IMR-90 (cell line): ENCODE results near the gene GRIN1. TPM values are rescaled to one million over a fixed set of nuclear protein-coding genes. Genes with fewer than 3 reads are reported as not detected.

Experiments used
- ATAC-seq: fragments of 200-7000 bp; cut with Tn5 transposase; 2 replicates; pipeline ENCODE4 v1.9.1; 2020; ENCODE audit warnings: low read depth, mild to moderate bottlenecking, moderate library complexity
- BruUV-seq: library from RNA; stranded (reverse); fragments of 400-500 nt; replicated peaks from 2 replicates; lab custom pipeline; 2021; lab: Mats Ljungman, UMichigan
- CTCF ChIA-PET: fragments of 300-600 bp; formaldehyde crosslinking; extraction: SDS; loops from one replicate; lab custom pipeline; 2021; ENCODE audit warnings: antibody characterized with exemption; lab: Yijun Ruan, JAX
- POLR2A ChIA-PET: fragments of 300-600 bp; sonication (Branson Sonifier 250); formaldehyde crosslinking; loops from one replicate; lab custom pipeline; 2022; ENCODE audit warnings: antibody characterized with exemption; ENCODE audit not compliant: unreplicated experiment; lab: Charles Lee
- DNase-seq: peaks from one replicate; pipeline ENCODE4 v3.0.0; 2013
- H2AFZ ChIP-seq: replicated peaks from 2 replicates; pipeline ENCODE3; 2013; ENCODE audit warnings: low read length, mild to moderate bottlenecking; ENCODE audit not compliant: poor library complexity
- H2AK5ac ChIP-seq: 2 replicates; pipeline ENCODE4 v1.6.1; 2013; ENCODE audit warnings: low read depth, low read length, inconsistent platforms
- H2AK9ac ChIP-seq: replicated peaks from 2 replicates; pipeline ENCODE3; 2013; ENCODE audit warnings: mild to moderate bottlenecking, low read depth, low read length, moderate library complexity; ENCODE audit not compliant: poor library complexity
- H2BK120ac ChIP-seq: 2 replicates; pipeline ENCODE4 v1.6.1; 2013; ENCODE audit warnings: low read depth, low read length, inconsistent platforms
- H2BK15ac ChIP-seq: 3 replicates; pipeline ENCODE4 v1.6.1; 2013; ENCODE audit warnings: low read depth, low read length, inconsistent platforms
- H2BK20ac ChIP-seq: 2 replicates; pipeline ENCODE4 v1.6.1; 2013; ENCODE audit warnings: low read depth, mild to moderate bottlenecking, inconsistent platforms, low read length, moderate library complexity
- H2BK5ac ChIP-seq: 2 replicates; pipeline ENCODE4 v1.6.1; 2013; ENCODE audit warnings: mild to moderate bottlenecking, low read depth, low read length, inconsistent platforms; ENCODE audit not compliant: poor library complexity, severe bottlenecking
- H3K14ac ChIP-seq: replicated peaks from 2 replicates; pipeline ENCODE4 v1.6.1; 2013; ENCODE audit warnings: low read depth, low read length, inconsistent platforms
- H3K18ac ChIP-seq: 2 replicates; pipeline ENCODE4 v1.6.1; 2013; ENCODE audit warnings: low read depth, low read length, control low read depth
- H3K23ac ChIP-seq: 2 replicates; pipeline ENCODE4 v1.6.1; 2013; ENCODE audit warnings: low read depth, low read length, inconsistent platforms
- H3K27ac ChIP-seq: 2 replicates; pipeline ENCODE4 v1.5.1; 2013; ENCODE audit warnings: mild to moderate bottlenecking, control low read depth, low read length; ENCODE audit not compliant: insufficient read depth
- H3K27me3 ChIP-seq: 2 replicates; pipeline ENCODE4 v1.6.1; 2013; ENCODE audit warnings: low read length; ENCODE audit not compliant: control insufficient read depth, insufficient read depth
- H3K36me3 ChIP-seq: 2 replicates; pipeline ENCODE4 v1.6.1; 2013; ENCODE audit warnings: low read length, mixed read lengths; ENCODE audit not compliant: control insufficient read depth, insufficient read depth
- H3K4ac ChIP-seq: 2 replicates; pipeline ENCODE4 v1.6.1; 2013; ENCODE audit warnings: low read depth, low read length, inconsistent platforms
- H3K4me1 ChIP-seq: 2 replicates; pipeline ENCODE4 v1.6.1; 2013; ENCODE audit warnings: low read length, mixed read lengths; ENCODE audit not compliant: control insufficient read depth, insufficient read depth
- H3K4me2 ChIP-seq: 2 replicates; pipeline ENCODE4 v1.6.1; 2013; ENCODE audit warnings: low read depth, mild to moderate bottlenecking, control low read depth, low read length, moderate library complexity
- H3K4me3 ChIP-seq: 2 replicates; pipeline ENCODE4 v1.5.1; 2013; ENCODE audit warnings: low read depth, mild to moderate bottlenecking, control low read depth, low read length, moderate library complexity; ENCODE audit not compliant: insufficient read depth
- H3K56ac ChIP-seq: 2 replicates; pipeline ENCODE4 v1.6.1; 2013; ENCODE audit warnings: low read length, inconsistent platforms; ENCODE audit not compliant: insufficient read depth; ENCODE audit errors: extremely low read depth
- H3K79me1 ChIP-seq, 2 experiments: 2 replicates each; pipeline ENCODE4 v1.6.1; 2013; ENCODE audit warnings: low read length in 2 of 2, inconsistent platforms in 1 of 2, low read depth in 1 of 2
- H3K9ac ChIP-seq: 2 replicates; pipeline ENCODE4 v1.6.1; 2013; ENCODE audit warnings: low read depth, low read length, control low read depth
- H3K9me1 ChIP-seq: 2 replicates; pipeline ENCODE4 v1.6.1; 2013; ENCODE audit warnings: low read length, inconsistent platforms; ENCODE audit not compliant: insufficient read depth
- H3K9me3 ChIP-seq: 2 replicates; pipeline ENCODE4 v1.6.1; 2013; ENCODE audit warnings: low read length; ENCODE audit not compliant: control insufficient read depth, insufficient read depth
- H4K20me1 ChIP-seq: 2 replicates; pipeline ENCODE4 v1.6.1; 2013; ENCODE audit warnings: low read length, inconsistent platforms; ENCODE audit not compliant: insufficient read depth
- H4K5ac ChIP-seq: 2 replicates; pipeline ENCODE4 v1.6.1; 2013; ENCODE audit warnings: mild to moderate bottlenecking, low read depth, low read length, control low read depth
- H4K8ac ChIP-seq, 2 experiments: 2 replicates each; pipeline ENCODE4 v1.6.1; 2013; ENCODE audit warnings: low read depth in 2 of 2, low read length in 2 of 2, control low read depth in 1 of 2, inconsistent platforms in 1 of 2
- H4K91ac ChIP-seq: 2 replicates; pipeline ENCODE4 v1.6.1; 2013; ENCODE audit warnings: low read depth, low read length, inconsistent platforms; ENCODE audit not compliant: insufficient read depth
- CEBPB ChIP-seq: IDR thresholded peaks from 2 replicates; pipeline ENCODE4 v1.6.1; 2012; ENCODE audit warnings: low read depth, low read length, improper control_type of control experiment
- CHD1 ChIP-seq: IDR thresholded peaks from 2 replicates; pipeline ENCODE4 v1.6.1; 2012; ENCODE audit warnings: low read depth, low read length, improper control_type of control experiment
- CTCF ChIP-seq: conservative IDR thresholded peaks from 2 replicates; pipeline ENCODE4 v1.5.1; 2012; ENCODE audit warnings: mild to moderate bottlenecking, low read depth, low read length, improper control_type of control experiment
- ELK1 ChIP-seq: fragments of 150-350 bp; IDR thresholded peaks from 2 replicates; pipeline ENCODE4 v1.6.1; 2016; ENCODE audit warnings: low read depth, mild to moderate bottlenecking, low read length, moderate library complexity, borderline replicate concordance
- FOS ChIP-seq: fragments of 150-350 bp; IDR thresholded peaks from 2 replicates; pipeline ENCODE4 v1.6.1; 2016; ENCODE audit warnings: low read depth, low read length
- MAFK ChIP-seq: IDR thresholded peaks from 2 replicates; pipeline ENCODE4 v1.6.1; 2012; ENCODE audit warnings: low read depth, low read length, improper control_type of control experiment
- MAZ ChIP-seq: IDR thresholded peaks from 2 replicates; pipeline ENCODE4 v1.6.1; 2012; ENCODE audit warnings: low read depth, mild to moderate bottlenecking, low read length, improper control_type of control experiment, moderate library complexity, borderline replicate concordance
- MXI1 ChIP-seq: IDR thresholded peaks from 2 replicates; pipeline ENCODE4 v1.6.1; 2012; ENCODE audit warnings: low read depth, mild to moderate bottlenecking, low read length, moderate library complexity, borderline replicate concordance
- NFE2L2 ChIP-seq: fragments of 150-350 bp; IDR thresholded peaks from 2 replicates; pipeline ENCODE4 v1.6.1; 2016; ENCODE audit warnings: low read depth, mild to moderate bottlenecking, low read length
- POLR2A ChIP-seq: IDR thresholded peaks from 2 replicates; pipeline ENCODE4 v1.6.1; 2012; ENCODE audit warnings: mild to moderate bottlenecking, low read depth, low read length
- RAD21 ChIP-seq: IDR thresholded peaks from 2 replicates; pipeline ENCODE4 v1.6.1; 2012; ENCODE audit warnings: low read length, improper control_type of control experiment
- RCOR1 ChIP-seq: IDR thresholded peaks from 2 replicates; pipeline ENCODE4 v1.6.1; 2012; ENCODE audit warnings: mild to moderate bottlenecking, low read length, improper control_type of control experiment; ENCODE audit not compliant: insufficient replicate concordance
- RFX5 ChIP-seq: IDR thresholded peaks from 2 replicates; pipeline ENCODE4 v1.8.0; 2012; ENCODE audit warnings: low read depth, mild to moderate bottlenecking, low read length, moderate library complexity
- SMC3 ChIP-seq: fragments of 150-350 bp; IDR thresholded peaks from 2 replicates; pipeline ENCODE4 v1.6.1; 2016; ENCODE audit warnings: low read depth, mild to moderate bottlenecking, antibody characterized with exemption, low read length, moderate library complexity
- USF2 ChIP-seq: fragments of 150-350 bp; IDR thresholded peaks from 2 replicates; pipeline ENCODE4 v1.6.1; 2017; ENCODE audit warnings: mild to moderate bottlenecking, antibody characterized with exemption, low read length, low read depth
- WGBS, 2 experiments: methylation state at CpG; one replicate each; pipeline versions ENCODE4 v1.1.5 to v1.1.7; 2013; ENCODE audit warnings: missing lambda C conversion rate in 2 of 2; ENCODE audit not compliant: insufficient read length in 1 of 2; ENCODE audit errors: extremely low coverage in 2 of 2; 5-methylcytosine and 5-hydroxymethylcytosine counted together
- dilution Hi-C: fragments of 300-500 bp; cut with HindIII; formaldehyde crosslinking; loops from one replicate; pipeline ENCODE4 v1.14.3; 2018; ENCODE audit warnings: low sequenced_read_pairs; ENCODE audit not compliant: unreplicated experiment
- in situ Hi-C: fragments of 300-500 bp; cut with MboI; formaldehyde crosslinking; loops from 3 replicates; pipeline ENCODE4 v1.14.3; 2019; ENCODE audit warnings: low sequenced_read_pairs, inconsistent platforms, mixed read lengths
- intact Hi-C: fragments of 100-400 bp; cut with micrococcal nuclease; formaldehyde crosslinking; loops from 2 replicates; pipeline ENCODE4 v1.10.0; 2022
- polyA plus RNA-seq, 3 experiments: library from polyadenylated mRNA; depleted of rRNA; stranded (reverse); fragments of >200 nt; gene quantifications; 2 replicates each; pipeline ENCODE4 v1.2.3, GENCODE V29; 2012; ENCODE audit warnings: low replicate concordance in 1 of 3
- total RNA-seq: library from RNA; depleted of rRNA; stranded (reverse); fragments of >200 nt; gene quantifications from 2 replicates; pipeline ENCODE4 v1.2.3, GENCODE V29; 2012

Gene GRIN1
- total and polyA plus RNA-seq, 2 of the 4 experiments (the other 2 are of a cell fraction): 0.09 TPM; not detected in 1

DNA sequence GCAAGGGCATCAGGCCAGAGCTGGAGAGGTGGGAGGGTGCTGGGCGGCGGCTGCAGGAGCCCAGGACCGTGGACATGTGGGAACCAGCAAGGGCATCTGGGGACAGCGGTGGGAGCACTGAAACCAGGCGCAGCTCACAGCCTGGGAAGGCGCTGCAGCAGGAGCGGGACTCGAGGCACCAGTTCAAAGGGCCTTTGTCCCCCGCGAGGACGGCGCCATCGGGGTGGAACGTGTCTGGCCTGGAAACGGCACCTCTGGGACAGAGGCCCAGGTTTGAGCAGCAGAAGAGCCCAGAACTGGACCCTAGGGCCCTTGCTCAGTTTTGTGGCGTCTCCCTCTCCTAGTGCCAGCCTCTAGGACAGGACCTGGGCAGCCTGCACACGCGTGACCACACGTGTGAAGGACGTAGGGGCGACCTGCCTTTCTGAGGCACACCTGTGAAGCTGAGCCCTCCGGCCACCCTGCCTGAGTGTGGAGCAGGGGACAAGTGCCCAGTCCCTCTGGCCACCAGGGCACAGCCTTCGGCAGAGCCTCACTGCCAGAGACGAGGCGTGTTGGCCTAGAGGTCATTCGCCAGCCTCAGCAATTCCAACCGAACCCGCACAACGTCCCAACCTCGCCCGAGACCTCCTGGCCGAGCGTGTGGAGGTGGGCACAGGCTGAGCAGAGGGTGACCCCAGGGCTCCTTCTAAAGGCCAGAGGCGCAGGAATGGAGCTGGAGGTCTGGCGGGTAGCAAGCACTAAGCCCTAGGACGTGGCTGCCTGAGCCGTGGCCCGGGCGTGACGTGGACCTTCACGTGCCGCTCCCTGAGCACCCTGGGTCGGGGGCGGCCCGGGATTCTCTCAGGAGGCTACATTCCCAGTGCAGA lies 35.1 kb downstream of the GRIN1 start:
- Histone ChIP-seq H2AK9ac (no peak overlapping the region), H3K4ac (no peak overlapping the region), H3K27ac (no peak overlapping the region), H3K9me1 (no peaks in the 10 kb centered on the region), H2BK5ac (no peak overlapping the region), H4K20me1 (no peaks in the 10 kb centered on the region; the same call in 1 of the 2 replicates), H3K56ac (no peak overlapping the region), H2AK5ac (no peak overlapping the region), H2BK15ac (no peak overlapping the region), H3K79me1 (no peaks in the 10 kb centered on the region), H3K9ac (no peak overlapping the region), H3K18ac (no peak overlapping the region), H2BK120ac (no peak overlapping the region), H3K14ac (no peak overlapping the region), H3K4me1 (peaks cover 2% of the 10 kb centered on the region), H2BK20ac (no peak overlapping the region), H3K23ac (no peak overlapping the region), H3K36me3 (peaks cover 13% of the 10 kb centered on the region), H2AFZ (no peak overlapping the region), H4K91ac (no peak overlapping the region), H3K9me3 (no peaks in the 10 kb centered on the region), H3K4me2 (no peak overlapping the region), H3K4me3 (no peak overlapping the region), H4K8ac (no peak overlapping the region), H3K27me3 (peaks cover 32% of the 10 kb centered on the region), H4K5ac (no peak overlapping the region)
- dilution Hi-C loops (no loop called here), in situ Hi-C loops (no loop called here), intact Hi-C loops (no loop called here)
- DNase-seq (no peak), ATAC-seq (no peak)
- POLR2A ChIA-PET: no interaction called here
- 85% methylated on average over 36 of the region's 45 CpGs; no CpG with 5 or more reads in 1 of the 2 experiments for WGBS, 2 experiments
- BruUV-seq: no TSS peak
- CTCF ChIA-PET: no interaction called here
- TF ChIP-seq USF2 (no peak), NFE2L2 (no peak), MAZ (no peak), MAFK (no peak), FOS (no peak), CTCF (no peak), ELK1 (no peak), RAD21 (no peak), CHD1 (no peak), CEBPB (no peak), RFX5 (no peak), POLR2A (no peak), MXI1 (no peak), RCOR1 (no peak), SMC3 (no peak)
